Activated CD8-positive, alpha-beta T cell treated with anti-CD3 and anti-CD28 coated beads, Interleukin-2, amount 10 ng/mL, durations not matched to agents 7 days and 5 days (primary cell): Measurements from ENCODE around the gene CHSY3. TPM values are rescaled to one million over a fixed set of nuclear protein-coding genes. Genes with fewer than 3 reads are reported as not detected.

Experiments
- ATAC-seq: fragments of 150-1000 bp; cut with Tn5 transposase; one replicate; pipeline ENCODE4 v1.10.0; 2021; ENCODE audit warnings: moderate library complexity
- CTCF ChIA-PET: fragments of 350-600 bp; sonication (Branson Sonifier 250); formaldehyde crosslinking; loops from one replicate; lab custom pipeline; 2021; ENCODE audit warnings: antibody characterized with exemption; lab: Charles Lee
- POLR2A ChIA-PET: fragments of 350-600 bp; sonication (Branson Sonifier 250); formaldehyde crosslinking; loops from one replicate; lab custom pipeline; 2021; ENCODE audit warnings: antibody characterized with exemption; lab: Charles Lee
- DNase-seq: peaks from one replicate; pipeline ENCODE4 v3.0.0-alpha.2; 2020
- H3K27ac Mint-ChIP-seq: one replicate; pipeline ENCODE4 v1.8.0; 2021; ENCODE audit warnings: mild to moderate bottlenecking, mixed read lengths
- H3K27me3 Mint-ChIP-seq: one replicate; pipeline ENCODE4 v1.8.0; 2021; ENCODE audit warnings: low read depth, mixed read lengths
- H3K36me3 Mint-ChIP-seq: one replicate; pipeline ENCODE4 v1.8.0; 2021; ENCODE audit warnings: low read depth, mixed read lengths
- H3K4me1 Mint-ChIP-seq: one replicate; pipeline ENCODE4 v1.8.0; 2021; ENCODE audit warnings: low read depth, mixed read lengths
- H3K4me3 Mint-ChIP-seq: one replicate; pipeline ENCODE4 v1.8.0; 2021; ENCODE audit warnings: mild to moderate bottlenecking, mixed read lengths
- H3K9me3 Mint-ChIP-seq: one replicate; pipeline ENCODE4 v1.8.0; 2022; ENCODE audit warnings: mixed read lengths; ENCODE audit not compliant: insufficient read depth
- total RNA-seq, 2 experiments: library from RNA; stranded (reverse); gene quantifications; one replicate each; pipeline ENCODE4 v1.2.3, GENCODE V29; 2021

The CHSY3 gene
- total RNA-seq, 2 experiments from 2014 or later: not detected

DNA sequence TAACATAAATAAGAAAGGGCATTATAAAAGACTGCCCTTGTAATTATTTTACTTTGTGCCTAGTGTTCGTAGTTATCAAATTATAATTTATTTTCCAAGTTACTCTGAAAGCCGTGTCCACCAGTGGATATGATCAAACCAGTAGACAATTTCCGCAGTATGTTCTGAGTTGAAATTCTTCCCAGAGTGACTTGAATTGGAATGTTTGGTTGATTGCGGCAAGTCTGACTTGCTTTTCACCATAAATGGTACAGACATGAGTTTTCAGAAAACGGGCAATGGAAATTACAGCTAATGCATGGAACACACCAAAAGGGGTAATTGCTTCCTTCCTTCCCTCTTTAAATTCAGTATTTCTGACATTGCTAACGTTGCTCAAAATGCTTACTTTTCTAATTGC is 56.6 kb downstream of the CHSY3 start:
- Mint-ChIP-seq H3K36me3 (no peaks in the 10 kb centered on the region), H3K9me3 (peaks cover 9% of the 10 kb centered on the region), H3K27me3 (no peaks in the 10 kb centered on the region), H3K4me3 (no peak overlapping the region), H3K27ac (no peak overlapping the region), H3K4me1 (no peaks in the 10 kb centered on the region)
- no peak for DNase-seq
- ATAC-seq: no peak
- POLR2A ChIA-PET: no interaction called here
- CTCF ChIA-PET: no interaction called here

DNA sequence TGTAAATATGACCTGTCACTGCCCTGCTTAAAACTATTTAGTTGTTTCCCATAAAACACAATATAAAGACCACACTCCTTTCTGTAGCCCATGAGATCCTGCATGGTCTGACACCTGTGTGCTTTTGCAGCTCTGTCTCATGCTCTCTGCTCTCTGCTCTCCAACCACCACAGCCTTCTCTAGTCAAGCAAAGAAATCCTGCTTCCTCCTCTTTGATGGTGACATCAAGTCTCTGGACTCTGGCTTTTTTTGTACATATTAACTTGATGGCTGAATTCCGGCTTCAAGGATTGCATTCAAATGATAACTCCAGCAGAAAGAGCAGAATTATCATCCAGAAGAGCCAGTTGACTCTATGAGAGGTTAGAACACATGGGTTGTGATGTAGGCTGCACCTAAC is 58.2 kb downstream of the CHSY3 start:
- Mint-ChIP-seq H3K36me3 (no peaks in the 10 kb centered on the region), H3K27me3 (no peaks in the 10 kb centered on the region), H3K9me3 (no peaks in the 10 kb centered on the region), H3K4me1 (no peaks in the 10 kb centered on the region), H3K27ac (no peak overlapping the region), H3K4me3 (no peak overlapping the region)
- ChIA-PET CTCF (no interaction called here), POLR2A (no interaction called here)
- no peak for ATAC-seq
- DNase-seq: no peak

DNA sequence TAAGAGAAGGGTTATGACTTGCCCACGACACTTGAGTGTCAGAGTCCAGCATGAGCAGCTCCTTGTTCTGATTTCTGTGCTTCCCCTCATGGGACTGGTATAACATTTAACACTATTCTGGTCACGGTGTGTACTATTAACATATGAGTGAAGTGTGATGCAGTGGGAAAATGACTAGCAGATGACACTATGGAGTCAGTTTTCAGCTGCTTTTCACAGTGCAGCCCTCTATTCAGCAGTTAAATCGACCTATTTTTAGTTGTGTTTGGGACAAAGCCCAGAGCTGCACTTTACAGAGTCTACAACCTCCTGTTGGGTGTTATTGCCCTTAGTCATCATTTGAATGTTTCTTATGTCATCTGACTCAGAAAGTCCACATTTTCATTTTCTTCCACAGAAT is 59.1 kb downstream of the CHSY3 start:
- DNase-seq (no peak), ATAC-seq (no peak)
- ChIA-PET CTCF (no interaction called here), POLR2A (no interaction called here)
- no peaks in the 10 kb centered on the region for H3K9me3 Mint-ChIP-seq
- no peak overlapping the region for H3K27ac Mint-ChIP-seq
- H3K36me3 Mint-ChIP-seq: no peaks in the 10 kb centered on the region
- H3K4me3 Mint-ChIP-seq: no peak overlapping the region
- H3K27me3 Mint-ChIP-seq: no peaks in the 10 kb centered on the region
- no peaks in the 10 kb centered on the region for H3K4me1 Mint-ChIP-seq

DNA sequence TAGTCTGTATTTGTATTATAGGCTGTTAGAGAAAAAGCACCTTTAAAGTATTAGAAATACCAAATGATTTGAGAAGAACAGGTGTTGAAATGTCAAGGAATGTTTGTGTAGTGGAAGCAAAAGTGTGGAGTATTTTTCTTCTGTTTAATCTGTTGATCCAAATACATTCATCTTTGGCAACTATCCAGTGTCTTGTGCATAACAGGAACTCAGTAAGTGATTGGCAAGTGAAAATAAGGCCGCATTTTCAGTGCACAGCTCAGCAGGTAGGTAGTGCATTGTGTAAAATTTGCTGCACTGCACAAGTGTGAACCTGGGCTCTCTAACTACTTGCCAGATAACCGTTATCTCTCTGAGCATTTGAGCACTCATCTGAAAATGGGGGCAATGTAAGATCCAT is 61.8 kb downstream of the CHSY3 start:
- Mint-ChIP-seq H3K27ac (no peak overlapping the region), H3K36me3 (no peaks in the 10 kb centered on the region), H3K4me3 (no peak overlapping the region), H3K9me3 (no peaks in the 10 kb centered on the region), H3K4me1 (no peaks in the 10 kb centered on the region), H3K27me3 (no peaks in the 10 kb centered on the region)
- DNase-seq: no peak
- no peak for ATAC-seq
- POLR2A ChIA-PET: no interaction called here
- CTCF ChIA-PET: no interaction called here

DNA sequence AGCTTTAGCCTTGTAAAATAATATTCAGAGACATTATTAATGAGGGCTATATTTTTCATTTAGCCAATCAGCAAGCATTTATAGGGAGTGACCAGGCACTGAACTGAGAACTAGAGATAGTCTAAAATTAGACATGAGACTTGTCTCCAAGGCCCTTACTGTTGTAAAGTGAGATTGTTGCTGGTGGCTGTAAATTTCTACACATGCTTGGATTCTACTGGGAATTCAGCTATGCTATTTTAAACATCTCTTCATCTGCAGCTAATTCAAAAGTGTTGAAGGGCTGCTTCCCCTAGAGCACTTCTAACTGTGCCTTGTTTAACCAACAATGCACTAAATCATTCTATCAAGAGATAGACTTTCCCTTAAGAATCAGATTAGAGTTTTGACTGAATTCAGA is 67.4 kb downstream of the CHSY3 start:
- Mint-ChIP-seq H3K4me3 (no peak overlapping the region), H3K36me3 (no peaks in the 10 kb centered on the region), H3K4me1 (no peaks in the 10 kb centered on the region), H3K27me3 (no peaks in the 10 kb centered on the region), H3K27ac (no peak overlapping the region), H3K9me3 (no peaks in the 10 kb centered on the region)
- ATAC-seq (no peak), DNase-seq (no peak)
- CTCF ChIA-PET: no interaction called here
- POLR2A ChIA-PET: no interaction called here

DNA sequence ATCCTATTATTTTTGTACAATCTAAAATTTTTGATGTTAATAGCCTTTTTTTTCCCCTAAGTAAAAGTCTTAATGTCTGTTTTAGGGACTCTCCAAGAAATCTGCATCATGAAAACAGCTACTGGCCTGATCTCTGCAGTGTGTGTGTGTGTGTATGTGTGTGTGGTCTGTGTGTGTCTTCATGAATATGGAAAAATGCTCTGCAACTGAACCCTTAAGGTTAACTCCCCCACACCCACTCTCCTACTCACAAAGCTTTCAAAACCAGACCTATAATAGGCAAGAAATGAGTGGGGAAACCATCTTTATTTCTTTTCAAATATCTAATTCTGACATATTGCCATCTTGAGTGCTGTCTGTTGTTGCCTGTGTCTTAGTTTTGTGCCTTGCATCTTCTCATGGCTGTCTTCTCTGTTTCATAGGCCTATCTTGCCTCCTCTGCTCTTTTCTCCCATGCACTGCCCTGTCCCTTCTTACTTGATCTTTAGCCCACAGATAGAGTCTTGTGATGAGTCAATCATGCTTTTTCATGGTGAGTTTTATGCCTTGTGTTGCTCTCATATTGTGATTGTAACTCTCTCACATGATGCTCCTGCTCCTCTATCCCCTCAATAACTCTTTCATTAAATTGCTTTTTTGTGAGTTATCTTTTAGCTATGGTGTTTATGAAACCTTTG is 68.3 kb downstream of the CHSY3 start:
- Mint-ChIP-seq H3K4me3 (no peak overlapping the region), H3K36me3 (no peaks in the 10 kb centered on the region), H3K9me3 (no peaks in the 10 kb centered on the region), H3K27ac (no peak overlapping the region), H3K27me3 (no peaks in the 10 kb centered on the region), H3K4me1 (no peaks in the 10 kb centered on the region)
- DNase-seq: no peak
- CTCF ChIA-PET: no interaction called here
- no peak for ATAC-seq
- POLR2A ChIA-PET: no interaction called here

DNA sequence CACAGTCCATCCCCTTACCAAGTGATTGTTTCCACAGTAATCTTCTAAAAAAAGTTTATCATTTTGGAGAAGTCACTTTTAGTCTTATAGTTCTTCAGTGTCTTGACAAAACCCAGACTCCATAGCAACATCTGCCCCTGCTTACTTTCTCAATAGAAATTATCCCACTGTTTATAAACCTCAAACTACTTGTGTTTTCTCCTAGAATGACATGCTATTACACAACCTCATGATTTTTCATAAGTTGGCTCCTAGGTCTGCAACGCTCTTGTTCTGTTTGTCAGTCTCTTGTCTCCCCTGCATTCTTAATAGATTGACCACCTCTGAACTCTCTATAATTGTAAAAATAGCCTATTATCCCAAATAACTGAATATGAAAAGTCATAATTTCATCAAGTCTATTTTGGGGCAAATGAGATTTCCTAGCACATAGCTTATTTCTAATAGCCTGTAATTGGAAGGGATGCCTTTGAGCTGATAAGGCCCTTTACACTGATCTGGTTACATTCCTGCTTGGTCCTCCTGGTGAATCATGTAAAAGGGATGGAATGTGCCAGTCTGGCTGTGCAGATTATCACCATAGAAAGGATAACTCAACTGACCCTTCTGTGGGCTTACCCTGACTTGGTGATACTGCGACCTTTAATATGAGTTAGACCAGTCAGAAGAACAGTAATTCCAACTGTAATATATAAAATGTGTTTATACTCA is 69.6 kb downstream of the CHSY3 start:
- H3K9me3 Mint-ChIP-seq: no peaks in the 10 kb centered on the region
- no peaks in the 10 kb centered on the region for H3K27me3 Mint-ChIP-seq
- CTCF ChIA-PET: no interaction called here
- no peaks in the 10 kb centered on the region for H3K4me1 Mint-ChIP-seq
- no peak overlapping the region for H3K27ac Mint-ChIP-seq
- no peak for DNase-seq
- H3K4me3 Mint-ChIP-seq: no peak overlapping the region
- ATAC-seq: no peak
- no peaks in the 10 kb centered on the region for H3K36me3 Mint-ChIP-seq
- POLR2A ChIA-PET: no interaction called here

DNA sequence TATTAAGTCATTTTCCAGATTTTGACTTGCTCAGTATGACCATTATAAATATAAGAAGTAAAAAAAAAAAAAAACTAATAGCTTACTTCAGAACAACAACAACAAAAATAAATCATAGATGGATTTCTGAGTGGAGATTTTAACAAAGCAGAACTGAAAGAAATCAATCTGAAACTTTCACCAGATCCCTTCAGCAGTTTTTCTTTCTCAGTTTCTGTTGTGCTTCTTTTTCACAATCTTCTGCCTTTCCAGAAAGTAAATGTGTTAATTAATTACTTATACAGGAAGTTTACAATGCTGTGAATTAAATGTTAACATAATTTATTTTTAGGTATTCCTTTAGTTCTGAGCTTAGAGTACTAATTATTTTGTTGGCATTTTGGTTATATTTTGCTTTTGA is 73.5 kb downstream of the CHSY3 start:
- DNase-seq: no peak
- Mint-ChIP-seq H3K27me3 (no peaks in the 10 kb centered on the region), H3K9me3 (no peaks in the 10 kb centered on the region), H3K4me1 (no peaks in the 10 kb centered on the region), H3K36me3 (no peaks in the 10 kb centered on the region), H3K4me3 (no peak overlapping the region), H3K27ac (no peak overlapping the region)
- ChIA-PET CTCF (no interaction called here), POLR2A (no interaction called here)
- ATAC-seq: no peak

DNA sequence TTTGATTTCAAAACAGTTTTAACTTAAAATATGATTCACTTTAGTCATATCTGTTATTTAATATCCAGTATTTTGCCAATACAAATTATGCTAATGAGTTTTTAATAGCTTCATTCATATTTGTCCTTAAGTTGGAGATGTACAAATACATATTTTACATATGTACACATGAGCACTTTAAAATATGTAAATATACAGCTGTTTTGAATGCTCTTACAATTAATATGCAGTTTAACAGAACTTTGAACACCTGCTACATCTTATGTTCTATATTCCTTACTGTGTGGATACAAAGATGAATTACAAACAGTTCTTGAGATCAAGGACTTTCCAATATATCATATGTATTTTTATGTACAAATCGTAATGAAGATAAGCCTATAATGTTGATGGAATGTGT is 74.0 kb downstream of the CHSY3 start:
- Mint-ChIP-seq H3K9me3 (no peaks in the 10 kb centered on the region), H3K27ac (no peak overlapping the region), H3K4me3 (no peak overlapping the region), H3K27me3 (no peaks in the 10 kb centered on the region), H3K4me1 (no peaks in the 10 kb centered on the region), H3K36me3 (no peaks in the 10 kb centered on the region)
- CTCF ChIA-PET: no interaction called here
- POLR2A ChIA-PET: no interaction called here
- ATAC-seq (no peak), DNase-seq (no peak)

DNA sequence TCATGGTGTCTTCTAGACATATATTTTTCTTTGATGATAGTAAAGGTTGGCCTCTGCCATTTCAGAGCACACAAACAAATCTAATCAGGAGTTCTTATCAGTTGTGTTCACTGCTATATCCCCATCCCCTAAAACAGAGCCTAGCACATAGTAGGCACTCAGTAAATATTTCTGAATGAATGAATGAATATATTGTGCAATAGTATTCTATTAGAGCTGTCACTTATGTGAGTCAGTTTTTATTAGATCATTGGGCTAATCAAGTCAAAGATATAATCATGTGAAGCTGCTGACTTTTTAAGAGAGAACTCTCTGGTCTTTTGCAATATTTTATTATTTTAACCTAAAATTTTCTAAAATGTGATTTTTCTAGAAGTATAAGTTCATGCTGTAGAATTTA is 84.2 kb downstream of the CHSY3 start:
- CTCF ChIA-PET: no interaction called here
- Mint-ChIP-seq H3K9me3 (peaks cover 14% of the 10 kb centered on the region), H3K4me1 (no peaks in the 10 kb centered on the region), H3K36me3 (no peaks in the 10 kb centered on the region), H3K27me3 (no peaks in the 10 kb centered on the region), H3K4me3 (no peak overlapping the region), H3K27ac (no peak overlapping the region)
- POLR2A ChIA-PET: no interaction called here
- no peak for DNase-seq
- ATAC-seq: no peak

DNA sequence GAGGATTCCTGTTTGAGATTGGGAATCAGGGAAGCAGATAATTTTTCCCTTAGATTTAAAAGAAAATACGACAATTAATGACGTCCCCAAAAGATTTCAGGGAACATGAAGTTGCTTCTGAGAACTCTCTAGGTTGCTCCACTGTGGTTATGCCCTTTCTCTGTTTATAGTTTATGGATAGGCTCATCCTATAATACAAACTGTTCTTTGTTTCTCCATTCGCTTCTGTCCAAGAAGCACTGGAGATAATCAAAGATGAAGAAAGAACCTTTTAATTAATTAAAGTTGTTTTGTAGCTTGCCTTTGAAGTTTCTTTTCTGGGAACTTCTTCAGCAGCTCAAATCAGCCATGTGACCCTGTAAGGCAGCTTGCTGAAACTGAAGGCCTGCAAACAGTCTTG is 87.5 kb downstream of the CHSY3 start:
- DNase-seq (no peak), ATAC-seq (no peak)
- ChIA-PET CTCF (no interaction called here), POLR2A (no interaction called here)
- Mint-ChIP-seq H3K27me3 (no peaks in the 10 kb centered on the region), H3K4me1 (no peaks in the 10 kb centered on the region), H3K36me3 (no peaks in the 10 kb centered on the region), H3K27ac (no peak overlapping the region), H3K4me3 (no peak overlapping the region), H3K9me3 (peaks cover 4% of the 10 kb centered on the region)

DNA sequence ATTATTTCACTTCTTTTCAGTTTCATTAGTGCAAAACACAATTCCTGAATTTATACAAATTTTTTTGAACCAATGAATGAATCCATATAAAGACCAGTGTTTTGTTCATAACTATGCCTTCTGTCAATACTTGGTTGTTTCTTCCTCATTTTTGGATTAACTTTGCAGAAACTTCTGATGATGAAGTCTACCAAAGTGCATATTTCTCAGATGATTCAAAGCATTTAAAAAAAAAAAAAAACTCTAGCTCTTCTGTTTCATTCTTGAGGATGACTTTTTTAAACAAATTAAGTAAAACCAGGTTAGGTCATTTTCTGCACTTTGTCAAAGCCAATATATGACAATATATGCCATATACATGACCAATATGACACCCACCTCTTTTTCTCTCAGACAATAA is 92.6 kb downstream of the CHSY3 start:
- H3K4me1 Mint-ChIP-seq: no peaks in the 10 kb centered on the region
- H3K27ac Mint-ChIP-seq: no peak overlapping the region
- ChIA-PET POLR2A (no interaction called here), CTCF (no interaction called here)
- DNase-seq (no peak), ATAC-seq (no peak)
- no peak overlapping the region for H3K4me3 Mint-ChIP-seq
- H3K36me3 Mint-ChIP-seq: no peaks in the 10 kb centered on the region
- no peaks in the 10 kb centered on the region for H3K27me3 Mint-ChIP-seq
- no peaks in the 10 kb centered on the region for H3K9me3 Mint-ChIP-seq

DNA sequence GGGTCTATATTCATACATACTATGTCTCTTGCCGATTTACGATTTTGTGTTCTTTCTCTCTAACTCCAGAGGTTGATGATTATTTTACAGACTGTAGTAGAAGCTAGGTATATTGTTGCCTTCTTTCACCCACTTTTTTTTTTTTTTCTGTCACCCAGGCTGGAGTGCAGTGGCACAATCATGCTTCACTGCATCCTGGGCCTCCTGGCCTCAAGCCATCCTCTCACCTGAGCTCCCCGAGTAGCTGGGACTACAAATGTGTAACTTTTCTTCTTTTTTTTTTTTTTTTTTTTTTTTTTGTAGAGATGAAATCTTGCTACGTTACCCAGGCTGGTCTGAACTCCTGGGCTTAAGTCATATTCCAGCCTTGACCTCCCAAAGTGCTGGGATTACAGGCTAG is 96.2 kb downstream of the CHSY3 start:
- ChIA-PET CTCF (no interaction called here), POLR2A (no interaction called here)
- no peaks in the 10 kb centered on the region for H3K27me3 Mint-ChIP-seq
- no peak for ATAC-seq
- no peaks in the 10 kb centered on the region for H3K36me3 Mint-ChIP-seq
- no peak for DNase-seq
- no peaks in the 10 kb centered on the region for H3K9me3 Mint-ChIP-seq
- no peak overlapping the region for H3K4me3 Mint-ChIP-seq
- no peak overlapping the region for H3K27ac Mint-ChIP-seq
- H3K4me1 Mint-ChIP-seq: no peaks in the 10 kb centered on the region
